IMR-90 (cell line): ENCODE results near the gene ARL14EPL. TPM values are rescaled to one million over a fixed set of nuclear protein-coding genes. Genes with fewer than 3 reads are reported as not detected.

Source experiments
- ATAC-seq: fragments of 200-7000 bp; cut with Tn5 transposase; 2 replicates; pipeline ENCODE4 v1.9.1; 2020; ENCODE audit warnings: low read depth, mild to moderate bottlenecking, moderate library complexity
- BruUV-seq: library from RNA; stranded (reverse); fragments of 400-500 nt; replicated peaks from 2 replicates; lab custom pipeline; 2021; lab: Mats Ljungman, UMichigan
- CTCF ChIA-PET: fragments of 300-600 bp; formaldehyde crosslinking; extraction: SDS; loops from one replicate; lab custom pipeline; 2021; ENCODE audit warnings: antibody characterized with exemption; lab: Yijun Ruan, JAX
- POLR2A ChIA-PET: fragments of 300-600 bp; sonication (Branson Sonifier 250); formaldehyde crosslinking; loops from one replicate; lab custom pipeline; 2022; ENCODE audit warnings: antibody characterized with exemption; ENCODE audit not compliant: unreplicated experiment; lab: Charles Lee
- DNase-seq: peaks from one replicate; pipeline ENCODE4 v3.0.0; 2013
- H2AFZ ChIP-seq: replicated peaks from 2 replicates; pipeline ENCODE3; 2013; ENCODE audit warnings: low read length, mild to moderate bottlenecking; ENCODE audit not compliant: poor library complexity
- H2AK5ac ChIP-seq: 2 replicates; pipeline ENCODE4 v1.6.1; 2013; ENCODE audit warnings: low read depth, low read length, inconsistent platforms
- H2AK9ac ChIP-seq: replicated peaks from 2 replicates; pipeline ENCODE3; 2013; ENCODE audit warnings: mild to moderate bottlenecking, low read depth, low read length, moderate library complexity; ENCODE audit not compliant: poor library complexity
- H2BK120ac ChIP-seq: 2 replicates; pipeline ENCODE4 v1.6.1; 2013; ENCODE audit warnings: low read depth, low read length, inconsistent platforms
- H2BK15ac ChIP-seq: 3 replicates; pipeline ENCODE4 v1.6.1; 2013; ENCODE audit warnings: low read depth, low read length, inconsistent platforms
- H2BK20ac ChIP-seq: 2 replicates; pipeline ENCODE4 v1.6.1; 2013; ENCODE audit warnings: low read depth, mild to moderate bottlenecking, inconsistent platforms, low read length, moderate library complexity
- H2BK5ac ChIP-seq: 2 replicates; pipeline ENCODE4 v1.6.1; 2013; ENCODE audit warnings: mild to moderate bottlenecking, low read depth, low read length, inconsistent platforms; ENCODE audit not compliant: poor library complexity, severe bottlenecking
- H3K14ac ChIP-seq: replicated peaks from 2 replicates; pipeline ENCODE4 v1.6.1; 2013; ENCODE audit warnings: low read depth, low read length, inconsistent platforms
- H3K18ac ChIP-seq: 2 replicates; pipeline ENCODE4 v1.6.1; 2013; ENCODE audit warnings: low read depth, low read length, control low read depth
- H3K23ac ChIP-seq: 2 replicates; pipeline ENCODE4 v1.6.1; 2013; ENCODE audit warnings: low read depth, low read length, inconsistent platforms
- H3K27ac ChIP-seq: 2 replicates; pipeline ENCODE4 v1.5.1; 2013; ENCODE audit warnings: mild to moderate bottlenecking, control low read depth, low read length; ENCODE audit not compliant: insufficient read depth
- H3K27me3 ChIP-seq: 2 replicates; pipeline ENCODE4 v1.6.1; 2013; ENCODE audit warnings: low read length; ENCODE audit not compliant: control insufficient read depth, insufficient read depth
- H3K36me3 ChIP-seq: 2 replicates; pipeline ENCODE4 v1.6.1; 2013; ENCODE audit warnings: low read length, mixed read lengths; ENCODE audit not compliant: control insufficient read depth, insufficient read depth
- H3K4ac ChIP-seq: 2 replicates; pipeline ENCODE4 v1.6.1; 2013; ENCODE audit warnings: low read depth, low read length, inconsistent platforms
- H3K4me1 ChIP-seq: 2 replicates; pipeline ENCODE4 v1.6.1; 2013; ENCODE audit warnings: low read length, mixed read lengths; ENCODE audit not compliant: control insufficient read depth, insufficient read depth
- H3K4me2 ChIP-seq: 2 replicates; pipeline ENCODE4 v1.6.1; 2013; ENCODE audit warnings: low read depth, mild to moderate bottlenecking, control low read depth, low read length, moderate library complexity
- H3K4me3 ChIP-seq: 2 replicates; pipeline ENCODE4 v1.5.1; 2013; ENCODE audit warnings: low read depth, mild to moderate bottlenecking, control low read depth, low read length, moderate library complexity; ENCODE audit not compliant: insufficient read depth
- H3K56ac ChIP-seq: 2 replicates; pipeline ENCODE4 v1.6.1; 2013; ENCODE audit warnings: low read length, inconsistent platforms; ENCODE audit not compliant: insufficient read depth; ENCODE audit errors: extremely low read depth
- H3K79me1 ChIP-seq, 2 experiments: 2 replicates each; pipeline ENCODE4 v1.6.1; 2013; ENCODE audit warnings: low read length in 2 of 2, inconsistent platforms in 1 of 2, low read depth in 1 of 2
- H3K9ac ChIP-seq: 2 replicates; pipeline ENCODE4 v1.6.1; 2013; ENCODE audit warnings: low read depth, low read length, control low read depth
- H3K9me1 ChIP-seq: 2 replicates; pipeline ENCODE4 v1.6.1; 2013; ENCODE audit warnings: low read length, inconsistent platforms; ENCODE audit not compliant: insufficient read depth
- H3K9me3 ChIP-seq: 2 replicates; pipeline ENCODE4 v1.6.1; 2013; ENCODE audit warnings: low read length; ENCODE audit not compliant: control insufficient read depth, insufficient read depth
- H4K20me1 ChIP-seq: 2 replicates; pipeline ENCODE4 v1.6.1; 2013; ENCODE audit warnings: low read length, inconsistent platforms; ENCODE audit not compliant: insufficient read depth
- H4K5ac ChIP-seq: 2 replicates; pipeline ENCODE4 v1.6.1; 2013; ENCODE audit warnings: mild to moderate bottlenecking, low read depth, low read length, control low read depth
- H4K8ac ChIP-seq, 2 experiments: 2 replicates each; pipeline ENCODE4 v1.6.1; 2013; ENCODE audit warnings: low read depth in 2 of 2, low read length in 2 of 2, control low read depth in 1 of 2, inconsistent platforms in 1 of 2
- H4K91ac ChIP-seq: 2 replicates; pipeline ENCODE4 v1.6.1; 2013; ENCODE audit warnings: low read depth, low read length, inconsistent platforms; ENCODE audit not compliant: insufficient read depth
- BHLHE40 ChIP-seq: fragments of 150-350 bp; IDR thresholded peaks from 2 replicates; pipeline ENCODE4 v1.6.1; 2016; ENCODE audit warnings: mild to moderate bottlenecking, low read depth, low read length
- MAZ ChIP-seq: IDR thresholded peaks from 2 replicates; pipeline ENCODE4 v1.6.1; 2012; ENCODE audit warnings: low read depth, mild to moderate bottlenecking, low read length, improper control_type of control experiment, moderate library complexity, borderline replicate concordance
- MXI1 ChIP-seq: IDR thresholded peaks from 2 replicates; pipeline ENCODE4 v1.6.1; 2012; ENCODE audit warnings: low read depth, mild to moderate bottlenecking, low read length, moderate library complexity, borderline replicate concordance
- dilution Hi-C: fragments of 300-500 bp; cut with HindIII; formaldehyde crosslinking; loops from one replicate; pipeline ENCODE4 v1.14.3; 2018; ENCODE audit warnings: low sequenced_read_pairs; ENCODE audit not compliant: unreplicated experiment
- in situ Hi-C: fragments of 300-500 bp; cut with MboI; formaldehyde crosslinking; loops from 3 replicates; pipeline ENCODE4 v1.14.3; 2019; ENCODE audit warnings: low sequenced_read_pairs, inconsistent platforms, mixed read lengths
- intact Hi-C: fragments of 100-400 bp; cut with micrococcal nuclease; formaldehyde crosslinking; loops from 2 replicates; pipeline ENCODE4 v1.10.0; 2022
- polyA plus RNA-seq, 3 experiments: library from polyadenylated mRNA; depleted of rRNA; stranded (reverse); fragments of >200 nt; gene quantifications; 2 replicates each; pipeline ENCODE4 v1.2.3, GENCODE V29; 2012; ENCODE audit warnings: low replicate concordance in 1 of 3
- total RNA-seq: library from RNA; depleted of rRNA; stranded (reverse); fragments of >200 nt; gene quantifications from 2 replicates; pipeline ENCODE4 v1.2.3, GENCODE V29; 2012
- TF ChIP-seq, protein P1 (sequence below): conservative IDR thresholded peaks from 2 replicates; pipeline ENCODE4 v1.5.1; 2012; ENCODE audit warnings: mild to moderate bottlenecking, low read depth, low read length, improper control_type of control experiment

Gene ARL14EPL
- total and polyA plus RNA-seq, 2 of the 4 experiments (the other 2 are of a cell fraction): not detected

DNA sequence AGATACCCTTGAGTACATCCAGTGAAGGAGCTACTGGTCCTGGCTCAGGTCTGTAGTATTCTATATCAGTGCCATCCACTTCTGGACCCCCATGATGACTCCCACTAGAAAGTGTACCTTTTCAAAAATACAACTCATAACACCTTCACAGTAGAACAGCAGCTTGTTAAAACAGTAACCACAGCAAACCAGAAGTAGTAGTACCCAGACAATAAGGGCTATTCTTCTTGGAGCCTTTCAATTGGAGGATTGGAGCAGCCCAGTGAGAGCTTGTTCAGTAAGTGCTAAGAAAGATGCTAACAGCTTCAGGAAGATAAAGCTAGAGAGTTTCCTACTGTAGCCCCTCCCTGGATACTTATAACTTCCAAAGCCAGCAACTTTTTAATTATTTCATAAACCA lies 10.1 kb downstream of the ARL14EPL start:
- dilution Hi-C loops (no loop called here), in situ Hi-C loops (no loop called here), intact Hi-C loops (no loop called here)
- Histone ChIP-seq H2BK120ac (no peak overlapping the region), H3K4me1 (no peaks in the 10 kb centered on the region), H3K18ac (no peak overlapping the region), H3K27ac (no peak overlapping the region), H2AFZ (no peak overlapping the region), H3K27me3 (peaks cover 11% of the 10 kb centered on the region), H2AK5ac (no peak overlapping the region), H2BK5ac (no peak overlapping the region), H3K4me3 (no peak overlapping the region), H4K5ac (no peak overlapping the region), H2BK20ac (no peak overlapping the region), H4K8ac (no peak overlapping the region), H3K36me3 (no peaks in the 10 kb centered on the region), H3K14ac (no peak overlapping the region), H2AK9ac (no peak overlapping the region), H3K4me2 (no peak overlapping the region), H4K91ac (no peak overlapping the region), H3K9me3 (no peaks in the 10 kb centered on the region), H3K9me1 (no peaks in the 10 kb centered on the region; the same call in 1 of the 2 replicates), H3K56ac (no peak overlapping the region), H3K23ac (no peak overlapping the region), H3K79me1 (no peaks in the 10 kb centered on the region), H4K20me1 (no peaks in the 10 kb centered on the region), H3K4ac (no peak overlapping the region), H3K9ac (no peak overlapping the region), H2BK15ac (no peak overlapping the region)
- no TSS peak for BruUV-seq
- no peak for ATAC-seq
- no peak for DNase-seq
- CTCF ChIA-PET: no interaction called here
- POLR2A ChIA-PET: no interaction called here
- TF ChIP-seq, protein P1, sequence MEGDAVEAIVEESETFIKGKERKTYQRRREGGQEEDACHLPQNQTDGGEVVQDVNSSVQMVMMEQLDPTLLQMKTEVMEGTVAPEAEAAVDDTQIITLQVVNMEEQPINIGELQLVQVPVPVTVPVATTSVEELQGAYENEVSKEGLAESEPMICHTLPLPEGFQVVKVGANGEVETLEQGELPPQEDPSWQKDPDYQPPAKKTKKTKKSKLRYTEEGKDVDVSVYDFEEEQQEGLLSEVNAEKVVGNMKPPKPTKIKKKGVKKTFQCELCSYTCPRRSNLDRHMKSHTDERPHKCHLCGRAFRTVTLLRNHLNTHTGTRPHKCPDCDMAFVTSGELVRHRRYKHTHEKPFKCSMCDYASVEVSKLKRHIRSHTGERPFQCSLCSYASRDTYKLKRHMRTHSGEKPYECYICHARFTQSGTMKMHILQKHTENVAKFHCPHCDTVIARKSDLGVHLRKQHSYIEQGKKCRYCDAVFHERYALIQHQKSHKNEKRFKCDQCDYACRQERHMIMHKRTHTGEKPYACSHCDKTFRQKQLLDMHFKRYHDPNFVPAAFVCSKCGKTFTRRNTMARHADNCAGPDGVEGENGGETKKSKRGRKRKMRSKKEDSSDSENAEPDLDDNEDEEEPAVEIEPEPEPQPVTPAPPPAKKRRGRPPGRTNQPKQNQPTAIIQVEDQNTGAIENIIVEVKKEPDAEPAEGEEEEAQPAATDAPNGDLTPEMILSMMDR: no peak
- TF ChIP-seq BHLHE40: no peak
- TF ChIP-seq MXI1: no peak
- TF ChIP-seq MAZ: no peak
